Ovary (tissue), 9 donors: Measurements from ENCODE around the gene CDC42BPB. TPM values are rescaled to one million over a fixed set of nuclear protein-coding genes. Genes with fewer than 3 reads are reported as not detected.

Experiments used
- DNase-seq, 5 donors: peaks; one replicate each; pipeline ENCODE4 v3.0.0-alpha.2; 2019 to 2020
- H3K27ac ChIP-seq, 2 donors: fragments of 200-600 bp; one replicate each; pipeline versions ENCODE4 v1.5.1 to v1.8.0; 2019 to 2022
- H3K27me3 ChIP-seq: fragments of 200-600 bp; one replicate; pipeline ENCODE4 v1.8.0; 2022
- H3K36me3 ChIP-seq: fragments of 200-600 bp; sonication (generic); one replicate; pipeline ENCODE4 v1.5.1; 2019
- H3K4me1 ChIP-seq: one replicate; pipeline ENCODE4 v1.8.1; 2013; ENCODE audit warnings: mild to moderate bottlenecking, moderate library complexity; ENCODE audit not compliant: insufficient read depth
- H3K4me3 ChIP-seq: fragments of 200-600 bp; sonication (generic); one replicate; pipeline ENCODE4 v1.5.1; 2017
- H3K9me3 ChIP-seq, 2 donors: fragments of 200-600 bp in 1 of 2; sonication (generic) in 1 of 2; one replicate each; pipeline versions ENCODE4 v1.5.1 to v1.8.1; 2013 to 2019; ENCODE audit warnings: mild to moderate bottlenecking in 1 of 2, moderate library complexity in 1 of 2
- EP300 ChIP-seq: sonication (generic); formaldehyde crosslinking; IDR thresholded peaks from one replicate; pipeline ENCODE4 v1.6.1; 2017; ENCODE audit warnings: antibody characterized with exemption
- POLR2A ChIP-seq: fragments of 450-650 bp; IDR thresholded peaks from one replicate; pipeline ENCODE4 v1.6.1; 2017; ENCODE audit warnings: antibody characterized with exemption, mild to moderate bottlenecking, moderate library complexity
- WGBS, 3 donors: extraction: QIAGEN DNeasy Blood & Tissue Kit in 1 of 3; methylation state at CpG; one replicate each; pipeline versions ENCODE4 v1.1.5 to v1.1.7; 2013 to 2017; 5-methylcytosine and 5-hydroxymethylcytosine counted together
- intact Hi-C, 4 donors: fragments of 100-400 bp; cut with DNase I; formaldehyde crosslinking; loops; one replicate each; pipeline versions ENCODE4 v1.11.0 to v1.15.1; 2022 to 2023
- polyA plus RNA-seq, 2 donors: library from polyadenylated mRNA; stranded (reverse); fragments of 200-250 nt in 1 of 2; fragments of 350-450 nt in 1 of 2; fragmentation: Illumina TruSeq in 1 of 2; extraction: RNeasy Lipid Tissue Mini Kit (QIAGEN cat#74804) in 1 of 2; gene quantifications; one replicate each; pipeline ENCODE4 v1.2.3, GENCODE V29; 2013 to 2014
- total RNA-seq, 7 donors: library from RNA; depleted of rRNA in 2 of 7; stranded (reverse); fragments of >200 nt in 2 of 7; fragmentation: NEBNext Ultra II Directional in 3 of 7; extraction: Animal tissue kit (Norgen Biotek cat#: 25700) in 3 of 7; gene quantifications; one replicate each; pipeline versions ENCODE4 v1.1.0 to v1.2.4, GENCODE V29; 2016 to 2023
- TF ChIP-seq, protein P1 (sequence below), 3 donors: fragments of 450-650 bp in 2 of 3; fragments of 200-600 bp in 1 of 3; IDR thresholded peaks; one replicate each; pipeline versions ENCODE4 v1.5.1 to v1.8.0; 2016 to 2022; ENCODE audit warnings: antibody characterized with exemption in 3 of 3, mild to moderate bottlenecking in 1 of 3
- donor health status: DM: no; HTN: no; CAD: no; lungs with moderate emphysema.
- donor health status: DM: no; HTN: no; CAD: no.
- donor health status: Bipolar disorder and iron deficiency.
- donor health status: DM: yes; HTN: yes; CAD: no.
- donor health status: DM: no; HTN: no; CAD: no.
- donor health status: DM: yes; HTN: yes; CAD: no.

Gene CDC42BPB
- total and polyA plus RNA-seq, 9 donors = 50.0 to 103 (median 75.1) TPM

DNA sequence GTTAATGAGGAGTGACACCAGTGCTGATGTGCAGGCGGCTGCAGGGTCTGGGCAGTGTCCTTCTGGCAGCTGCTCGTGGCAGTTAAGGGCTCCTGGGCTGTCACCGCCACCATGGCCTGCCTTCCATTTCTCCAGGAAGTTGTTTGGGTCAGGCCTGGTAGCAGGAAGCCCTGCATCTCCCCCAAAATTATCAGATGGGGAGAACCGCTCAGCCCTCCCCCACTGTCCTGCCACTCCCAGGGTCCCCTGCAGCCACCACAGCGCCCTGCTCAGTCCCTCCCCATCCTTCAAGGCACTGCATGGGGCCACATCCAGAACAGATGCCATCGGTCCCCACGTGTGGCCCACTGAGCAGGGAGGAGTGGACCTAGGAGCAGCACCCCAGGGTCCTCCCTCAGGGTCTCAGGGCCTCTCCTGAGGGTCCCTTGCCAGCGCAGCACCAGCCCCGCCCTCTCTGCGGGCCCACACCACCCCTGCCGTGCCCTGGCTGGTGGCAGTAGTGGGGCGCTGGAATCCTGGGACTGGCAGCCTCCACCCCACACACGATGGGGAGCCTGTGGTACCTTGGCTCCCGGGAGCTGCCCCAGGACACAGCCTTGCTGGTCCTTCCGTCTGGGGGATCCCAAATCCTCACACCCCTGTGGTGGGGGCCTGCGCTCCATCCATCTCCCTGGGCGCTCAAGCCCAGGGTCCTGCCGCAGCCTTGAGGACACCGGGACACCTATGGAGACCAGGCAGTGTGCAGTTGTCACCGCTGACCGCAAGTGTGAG, 145.2 kb downstream of the CDC42BPB start:
- H3K9me3 ChIP-seq = no peaks in the 10 kb centered on the region
- no peaks in the 10 kb centered on the region for H3K36me3 ChIP-seq
- H3K27ac ChIP-seq = no peak overlapping the region
- WGBS, 3 donors = 93 to 94% (median 93%) methylated on average over 21 of the region's 21 CpGs
- no peaks in the 10 kb centered on the region for H3K27me3 ChIP-seq
- no peaks in the 10 kb centered on the region for H3K4me1 ChIP-seq
- intact Hi-C loops = loop anchor here in 1 of 4 donors (10.0 kb wide), 1 partner anchor 217 kb away; no protein-coding TSS in a partner anchor
- TF ChIP-seq, protein P1, sequence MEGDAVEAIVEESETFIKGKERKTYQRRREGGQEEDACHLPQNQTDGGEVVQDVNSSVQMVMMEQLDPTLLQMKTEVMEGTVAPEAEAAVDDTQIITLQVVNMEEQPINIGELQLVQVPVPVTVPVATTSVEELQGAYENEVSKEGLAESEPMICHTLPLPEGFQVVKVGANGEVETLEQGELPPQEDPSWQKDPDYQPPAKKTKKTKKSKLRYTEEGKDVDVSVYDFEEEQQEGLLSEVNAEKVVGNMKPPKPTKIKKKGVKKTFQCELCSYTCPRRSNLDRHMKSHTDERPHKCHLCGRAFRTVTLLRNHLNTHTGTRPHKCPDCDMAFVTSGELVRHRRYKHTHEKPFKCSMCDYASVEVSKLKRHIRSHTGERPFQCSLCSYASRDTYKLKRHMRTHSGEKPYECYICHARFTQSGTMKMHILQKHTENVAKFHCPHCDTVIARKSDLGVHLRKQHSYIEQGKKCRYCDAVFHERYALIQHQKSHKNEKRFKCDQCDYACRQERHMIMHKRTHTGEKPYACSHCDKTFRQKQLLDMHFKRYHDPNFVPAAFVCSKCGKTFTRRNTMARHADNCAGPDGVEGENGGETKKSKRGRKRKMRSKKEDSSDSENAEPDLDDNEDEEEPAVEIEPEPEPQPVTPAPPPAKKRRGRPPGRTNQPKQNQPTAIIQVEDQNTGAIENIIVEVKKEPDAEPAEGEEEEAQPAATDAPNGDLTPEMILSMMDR (IDR thresholded peaks at IDR 0.05) = no peak
- no peak for TF ChIP-seq EP300
- TF ChIP-seq POLR2A = no peak
- H3K4me3 ChIP-seq = no peak overlapping the region
- DNase-seq = no peak

DNA sequence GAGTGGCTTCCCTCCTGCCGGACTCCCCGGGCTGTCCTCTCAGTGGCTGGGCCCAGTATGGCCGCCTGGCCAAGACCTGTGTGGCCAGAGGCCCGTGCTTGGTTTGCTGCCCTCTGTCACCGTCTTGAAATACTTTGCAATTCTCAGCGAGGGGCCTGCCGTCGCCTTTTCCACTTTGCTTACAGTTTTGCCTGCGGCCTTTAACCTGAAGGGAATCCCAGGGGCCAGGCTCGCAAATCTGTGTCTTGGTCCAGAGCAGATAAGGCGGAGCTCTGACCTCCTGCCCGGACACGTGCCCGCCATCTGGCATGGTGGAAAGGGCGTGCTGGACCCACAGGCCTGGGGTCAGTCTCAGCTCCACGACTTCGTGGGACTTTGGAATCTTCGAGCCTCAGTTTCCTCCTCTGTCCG, 145.8 kb downstream of the CDC42BPB start:
- Histone ChIP-seq H3K36me3 (no peaks in the 10 kb centered on the region), H3K27me3 (no peaks in the 10 kb centered on the region), H3K27ac (no peak overlapping the region), H3K4me3 (no peak overlapping the region), H3K4me1 (no peaks in the 10 kb centered on the region), H3K9me3 (no peaks in the 10 kb centered on the region)
- intact Hi-C loops = loop anchor here in 1 of 4 donors (10.0 kb wide), 1 partner anchor 217 kb away; no protein-coding TSS in a partner anchor
- WGBS, 3 donors = 70 to 77% (median 76%) methylated on average over 19 of the region's 19 CpGs
- TF ChIP-seq, protein P1 (IDR thresholded peaks at IDR 0.05) = no peak
- TF ChIP-seq EP300 = no peak
- no peak for TF ChIP-seq POLR2A
- no peak for DNase-seq

DNA sequence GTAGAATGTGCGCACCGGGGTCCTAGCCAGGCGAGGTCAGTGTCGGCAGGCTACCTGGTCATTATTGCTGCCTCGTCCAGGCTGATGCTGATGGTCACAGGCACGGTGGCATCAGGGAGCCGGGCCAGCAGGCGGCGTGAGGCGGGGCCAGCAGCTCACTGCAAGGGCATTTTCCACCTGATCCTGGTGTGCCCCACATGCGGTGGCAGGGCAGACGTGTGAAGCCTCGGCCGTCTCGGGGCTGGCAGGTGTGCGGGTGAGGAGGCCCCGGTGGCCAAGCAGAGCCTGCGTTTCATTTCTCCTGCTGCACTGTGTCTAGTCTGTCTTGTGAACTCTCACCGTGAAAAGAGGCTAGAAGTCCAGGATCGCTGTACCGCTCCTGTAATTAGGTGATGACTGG, 146.9 kb downstream of the CDC42BPB start:
- Histone ChIP-seq H3K27me3 (no peaks in the 10 kb centered on the region), H3K36me3 (no peaks in the 10 kb centered on the region), H3K9me3 (no peaks in the 10 kb centered on the region), H3K4me1 (no peaks in the 10 kb centered on the region), H3K27ac (no peak overlapping the region), H3K4me3 (no peak overlapping the region)
- intact Hi-C loops = loop anchor here in 1 of 4 donors (10.0 kb wide), 1 partner anchor 216 kb away; no protein-coding TSS in a partner anchor
- TF ChIP-seq POLR2A (no peak), EP300 (no peak)
- TF ChIP-seq, protein P1 (IDR thresholded peaks at IDR 0.05) = no peak
- no peak for DNase-seq
- 89 to 91% (median 90%) methylated on average over 21 of the region's 21 CpGs for WGBS, 3 donors

DNA sequence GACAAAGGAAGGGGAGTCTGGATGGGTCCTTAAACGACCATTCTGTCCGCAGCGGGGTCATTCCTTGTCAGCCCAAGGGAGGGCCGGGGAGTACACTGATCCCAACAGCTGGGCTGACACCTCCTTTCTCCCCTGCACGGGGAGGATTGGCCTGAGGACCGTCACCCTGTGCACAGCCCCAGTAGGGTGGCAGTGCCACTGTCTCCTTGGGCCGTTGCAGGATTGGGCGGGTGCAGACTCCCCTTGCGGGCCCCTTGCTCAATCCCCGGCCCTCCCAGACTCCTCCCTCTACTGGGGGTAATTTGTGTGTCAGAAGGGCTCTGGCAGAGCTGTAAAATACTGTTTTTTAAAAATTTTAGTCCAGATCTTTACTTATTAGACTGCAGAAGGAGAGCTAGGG, 147.4 kb downstream of the CDC42BPB start:
- WGBS, 3 donors = 79 to 87% (median 82%) methylated on average over 10 of the region's 10 CpGs
- no peaks in the 10 kb centered on the region for H3K36me3 ChIP-seq
- TF ChIP-seq, protein P1 (IDR thresholded peaks at IDR 0.05) = no peak
- TF ChIP-seq EP300 (no peak), POLR2A (no peak)
- H3K4me3 ChIP-seq = no peak overlapping the region
- H3K9me3 ChIP-seq = no peaks in the 10 kb centered on the region
- DNase-seq = no peak
- intact Hi-C loops = loop anchor here in 1 of 4 donors (10.0 kb wide), 1 partner anchor 215 kb away; no protein-coding TSS in a partner anchor
- no peak overlapping the region for H3K27ac ChIP-seq
- no peaks in the 10 kb centered on the region for H3K4me1 ChIP-seq
- H3K27me3 ChIP-seq = no peaks in the 10 kb centered on the region
